Neuronal stem cell (in vitro differentiated cells): ENCODE data around the gene PC.

Source experiments
- DNase-seq: peaks from one replicate; pipeline ENCODE4 v3.0.0-alpha.2; 2013; ENCODE audit warnings: low spot score
- H2AFZ ChIP-seq: one replicate; pipeline ENCODE4 v1.6.1; 2013; ENCODE audit warnings: mild to moderate bottlenecking, low read length, inconsistent platforms
- H2AK5ac ChIP-seq: 2 replicates; pipeline ENCODE4 v1.6.1; 2013; ENCODE audit warnings: low read depth, mild to moderate bottlenecking, inconsistent platforms, low read length, moderate library complexity, mixed read lengths
- H2BK120ac ChIP-seq: 2 replicates; pipeline ENCODE4 v1.6.1; 2013; ENCODE audit warnings: low read depth, mild to moderate bottlenecking, inconsistent platforms, low read length, moderate library complexity, mixed read lengths
- H2BK12ac ChIP-seq: one replicate; pipeline ENCODE4 v1.6.1; 2013; ENCODE audit warnings: low read length, inconsistent platforms
- H2BK15ac ChIP-seq: 2 replicates; pipeline ENCODE4 v1.6.1; 2013; ENCODE audit warnings: mild to moderate bottlenecking, low read length, inconsistent platforms, mixed read lengths
- H2BK5ac ChIP-seq: one replicate; pipeline ENCODE4 v1.6.1; 2013; ENCODE audit warnings: inconsistent platforms, mild to moderate bottlenecking, low read length, moderate library complexity
- H3K14ac ChIP-seq: one replicate; pipeline ENCODE4 v1.6.1; 2013; ENCODE audit warnings: low read length, inconsistent platforms
- H3K18ac ChIP-seq: 2 replicates; pipeline ENCODE4 v1.6.1; 2013; ENCODE audit warnings: low read length, inconsistent platforms
- H3K23ac ChIP-seq: 2 replicates; pipeline ENCODE4 v1.6.1; 2013; ENCODE audit warnings: low read depth, mild to moderate bottlenecking, mixed read lengths, low read length, inconsistent platforms; ENCODE audit not compliant: poor library complexity
- H3K27ac ChIP-seq: replicated peaks from 3 replicates; pipeline ENCODE4 v1.5.1; 2013; ENCODE audit warnings: low read length, inconsistent platforms
- H3K27me3 ChIP-seq, 3 experiments: 2 replicates each; pipeline ENCODE4 v1.6.1; 2013; ENCODE audit warnings: low read length in 3 of 3, mild to moderate bottlenecking in 2 of 3, inconsistent platforms in 1 of 3, low read depth in 1 of 3, mixed read lengths in 1 of 3, moderate library complexity in 1 of 3; ENCODE audit not compliant: control insufficient read depth in 3 of 3, insufficient read depth in 3 of 3
- H3K36me3 ChIP-seq, 2 donors: replicated peaks in 1 of 2; 2 replicates each; pipeline ENCODE4 v1.6.1; 2013; ENCODE audit warnings: low read length in 2 of 2; ENCODE audit not compliant: control insufficient read depth in 2 of 2, insufficient read depth in 2 of 2
- H3K4ac ChIP-seq: 2 replicates; pipeline ENCODE4 v1.6.1; 2013; ENCODE audit warnings: inconsistent platforms, mild to moderate bottlenecking, low read length, moderate library complexity
- H3K4me1 ChIP-seq, 2 donors: 1 replicate in 1 of 2; 2 replicates in 1 of 2; pipeline ENCODE4 v1.6.1; 2013; ENCODE audit warnings: low read length in 2 of 2, low read depth in 1 of 2; ENCODE audit not compliant: control insufficient read depth in 2 of 2, insufficient read depth in 1 of 2
- H3K4me2 ChIP-seq: one replicate; pipeline ENCODE4 v1.6.1; 2013; ENCODE audit warnings: mild to moderate bottlenecking, low read length, inconsistent platforms; ENCODE audit not compliant: insufficient read depth, poor library complexity, severe bottlenecking
- H3K4me3 ChIP-seq, 2 donors: 2 replicates each; pipeline ENCODE4 v1.5.1; 2013; ENCODE audit warnings: low read length in 2 of 2, mild to moderate bottlenecking in 2 of 2, inconsistent platforms in 1 of 2, moderate library complexity in 1 of 2
- H3K79me1 ChIP-seq: one replicate; pipeline ENCODE4 v1.6.1; 2013; ENCODE audit warnings: low read depth, mild to moderate bottlenecking, inconsistent platforms, low read length, moderate library complexity
- H3K9ac ChIP-seq: one replicate; pipeline ENCODE4 v1.6.1; 2013; ENCODE audit warnings: mild to moderate bottlenecking, low read depth, low read length, inconsistent platforms; ENCODE audit not compliant: poor library complexity
- H3K9me3 ChIP-seq, 2 donors: replicated peaks in 1 of 2; 2 replicates each; pipeline versions ENCODE3 to v1.6.1; 2013; ENCODE audit warnings: low read length in 2 of 2, mild to moderate bottlenecking in 2 of 2, inconsistent platforms in 1 of 2, low read depth in 1 of 2, mixed read lengths in 1 of 2, moderate library complexity in 1 of 2; ENCODE audit not compliant: control insufficient read depth in 2 of 2, insufficient read depth in 1 of 2
- H4K8ac ChIP-seq: one replicate; pipeline ENCODE4 v1.6.1; 2013; ENCODE audit warnings: low read depth, mild to moderate bottlenecking, inconsistent platforms, low read length, moderate library complexity
- H4K91ac ChIP-seq: one replicate; pipeline ENCODE4 v1.6.1; 2013; ENCODE audit warnings: low read length, low read depth, mild to moderate bottlenecking, inconsistent platforms; ENCODE audit not compliant: poor library complexity
- WGBS, 2 donors: extraction: QIAGEN DNeasy Blood & Tissue Kit; methylation state at CpG; one replicate each; pipeline ENCODE4 v1.1.7; 2013; ENCODE audit warnings: missing lambda C conversion rate in 2 of 2, mixed read lengths in 1 of 2; ENCODE audit not compliant: insufficient read length in 2 of 2, insufficient replicate concordance in 1 of 2; ENCODE audit errors: extremely low coverage in 2 of 2; 5-methylcytosine and 5-hydroxymethylcytosine counted together

Gene PC

GRCh38 chr11:66937193-66937733, 20.9 kb downstream of the PC start:
- Histone ChIP-seq H3K27me3 (no peaks in the 10 kb centered on the region), H3K4me1 (no peaks in the 10 kb centered on the region), H2BK5ac (no peak overlapping the region), H3K23ac (no peak overlapping the region), H2BK120ac (no peak overlapping the region), H3K18ac (no peak overlapping the region), H4K91ac (no peak overlapping the region), H3K9me3 (peaks cover 0 to 5% of the 10 kb centered on the region in 2 donors), H2BK12ac (no peak overlapping the region), H2AFZ (no peak overlapping the region), H3K79me1 (no peaks in the 10 kb centered on the region), H3K9ac (no peak overlapping the region), H3K27ac (no peak overlapping the region), H2BK15ac (no peak overlapping the region), H4K8ac (no peak overlapping the region), H2AK5ac (no peak overlapping the region), H3K4ac (no peak overlapping the region), H3K4me3 (no peak overlapping the region), H3K14ac (no peak overlapping the region), H3K36me3 (no peaks in the 10 kb centered on the region), H3K4me2 (no peak overlapping the region)
- no peak for DNase-seq
- WGBS, 2 donors: no CpG with 5 or more reads among the region's 1 CpG

- no peak overlapping the region for H2BK5ac ChIP-seq
- H3K14ac ChIP-seq: no peak overlapping the region
- no peak overlapping the region for H3K18ac ChIP-seq
- no peak overlapping the region for H3K4ac ChIP-seq
- H3K79me1 ChIP-seq: no peaks in the 10 kb centered on the region
- no peak overlapping the region for H3K23ac ChIP-seq
- H3K4me3 ChIP-seq: no peak overlapping the region
- H3K4me1 ChIP-seq: no peaks in the 10 kb centered on the region
- H3K36me3 ChIP-seq: no peaks in the 10 kb centered on the region
- H2AFZ ChIP-seq: no peak overlapping the region
- no peak overlapping the region for H2BK12ac ChIP-seq
- no peaks in the 10 kb centered on the region for H3K27me3 ChIP-seq
- H3K9ac ChIP-seq: no peak overlapping the region
- no peak overlapping the region for H2AK5ac ChIP-seq
- no peak overlapping the region for H3K27ac ChIP-seq
- H3K4me2 ChIP-seq: no peak overlapping the region
- no CpG with 5 or more reads among the region's 2 CpGs for WGBS, 2 donors
- no peak for DNase-seq
- H2BK120ac ChIP-seq: no peak overlapping the region
- H4K91ac ChIP-seq: no peak overlapping the region
- peaks cover 0 to 5% of the 10 kb centered on the region in 2 donors for H3K9me3 ChIP-seq
- no peak overlapping the region for H2BK15ac ChIP-seq
- H4K8ac ChIP-seq: no peak overlapping the region
Observed at GRCh38 chr11:66936311-66936711, 21.9 kb downstream of the PC start.

GRCh38 chr11:66934950-66935779, 23.0 kb downstream of the PC start:
- Histone ChIP-seq H2BK5ac (no peak overlapping the region), H3K36me3 (no peaks in the 10 kb centered on the region), H3K4me2 (no peak overlapping the region), H3K14ac (no peak overlapping the region), H3K4me1 (no peaks in the 10 kb centered on the region), H2BK12ac (no peak overlapping the region), H3K4ac (no peak overlapping the region), H3K9me3 (peaks cover 0 to 5% of the 10 kb centered on the region in 2 donors), H3K9ac (no peak overlapping the region), H3K4me3 (no peak overlapping the region), H2BK120ac (no peak overlapping the region), H3K79me1 (no peaks in the 10 kb centered on the region), H3K27me3 (no peaks in the 10 kb centered on the region), H3K23ac (no peak overlapping the region), H3K27ac (no peak overlapping the region), H4K91ac (no peak overlapping the region), H2AFZ (no peak overlapping the region), H3K18ac (no peak overlapping the region), H2BK15ac (no peak overlapping the region), H2AK5ac (no peak overlapping the region), H4K8ac (no peak overlapping the region)
- no peak for DNase-seq
- no CpG with 5 or more reads among the region's 9 CpGs for WGBS, 2 donors

GRCh38 chr11:66933531-66933930, 24.7 kb downstream of the PC start:
- no peak overlapping the region for H3K27ac ChIP-seq
- no peak overlapping the region for H3K18ac ChIP-seq
- no peak overlapping the region for H4K91ac ChIP-seq
- H2AK5ac ChIP-seq: no peak overlapping the region
- H3K14ac ChIP-seq: peak overlapping the region; percentile 25
- DNase-seq: no peak
- no peaks in the 10 kb centered on the region for H3K79me1 ChIP-seq
- WGBS, 2 donors: no CpG with 5 or more reads among the region's 3 CpGs
- no peak overlapping the region for H2BK5ac ChIP-seq
- no peak overlapping the region for H4K8ac ChIP-seq
- H3K9ac ChIP-seq: no peak overlapping the region
- H3K36me3 ChIP-seq: no peaks in the 10 kb centered on the region
- H3K23ac ChIP-seq: no peak overlapping the region
- peaks cover 0 to 5% of the 10 kb centered on the region in 2 donors for H3K9me3 ChIP-seq
- no peak overlapping the region for H2BK15ac ChIP-seq
- H3K4me1 ChIP-seq: no peaks in the 10 kb centered on the region
- H3K4me3 ChIP-seq: no peak overlapping the region
- H3K27me3 ChIP-seq: no peaks in the 10 kb centered on the region
- no peak overlapping the region for H2AFZ ChIP-seq
- no peak overlapping the region for H3K4ac ChIP-seq
- no peak overlapping the region for H2BK12ac ChIP-seq
- no peak overlapping the region for H2BK120ac ChIP-seq
- H3K4me2 ChIP-seq: no peak overlapping the region
